SKM-1 (cell line): Measurements from ENCODE around the gene STARD4.

ENCODE experiments used
- DNase-seq: peaks from one replicate; lab custom pipeline; 2025; ENCODE audit not compliant: unreplicated experiment; lab: John Stamatoyannopoulos, UW

The STARD4 gene

GRCh38 chr5:111512375-111513130, at the start of gene STARD4:
Gene STARD4, minus strand, starts transcription at chr5:111512535. Its CDS starts 5,102 bp downstream, at chr5:111507433.
- DNase-seq: peak; percentile 82

- DNase-seq: no peak
These were observed 47.3 kb upstream of the STARD4 start for GRCh38 chr5:111559680-111560079.

GRCh38 chr5:111557686-111558085, 45.4 kb upstream of the STARD4 start:
- no peak for DNase-seq

GRCh38 chr5:111557111-111557510, 44.8 kb upstream of the STARD4 start:
- no peak for DNase-seq

GRCh38 chr5:111556501-111556900, 44.2 kb upstream of the STARD4 start:
- no peak for DNase-seq

GRCh38 chr5:111555760-111556159, 43.4 kb upstream of the STARD4 start:
- no peak for DNase-seq

- no peak for DNase-seq
These were observed 41.5 kb upstream of the STARD4 start for GRCh38 chr5:111553868-111554267.

- no peak for DNase-seq
These were observed 40.6 kb upstream of the STARD4 start for GRCh38 chr5:111552896-111553295.

- no peak for DNase-seq
These were observed 40.2 kb upstream of the STARD4 start for GRCh38 chr5:111552492-111552891.

- DNase-seq: no peak
These were observed 39.4 kb upstream of the STARD4 start for GRCh38 chr5:111551569-111552275.

- no peak for DNase-seq
These were observed 38.8 kb upstream of the STARD4 start for GRCh38 chr5:111551161-111551560.

GRCh38 chr5:111550282-111551020, 38.1 kb upstream of the STARD4 start:
- DNase-seq: peak; percentile 43

GRCh38 chr5:111548992-111549649, 36.8 kb upstream of the STARD4 start:
- DNase-seq: no peak

- no peak for DNase-seq
These were observed 36.1 kb upstream of the STARD4 start for GRCh38 chr5:111548348-111548950.

GRCh38 chr5:111545031-111545430, 32.7 kb upstream of the STARD4 start:
- no peak for DNase-seq

GRCh38 chr5:111537141-111538024, 25.0 kb upstream of the STARD4 start:
- DNase-seq: no peak

GRCh38 chr5:111535879-111536549, 23.7 kb upstream of the STARD4 start:
- no peak for DNase-seq

GRCh38 chr5:111532886-111533582, 20.7 kb upstream of the STARD4 start:
- DNase-seq: no peak

GRCh38 chr5:111530298-111530740, 18.0 kb upstream of the STARD4 start:
- DNase-seq: peak; percentile 86
